Activated T-cell treated with anti-CD3 and anti-CD28 coated beads, Interleukin-2, amount 50 U/mL, for 72 hours (primary cell): Measurements from ENCODE around the gene RGS9. TPM values are rescaled to one million over a fixed set of nuclear protein-coding genes. Genes with fewer than 3 reads are reported as not detected.
"Not testable (repeated sequence)": the region's sequence is repeated elsewhere in the genome, so short reads cannot be mapped to it uniquely, and the experiment has no call there.

Source experiments
- ATAC-seq, 2 donors: fragments of 150-1000 bp; cut with Tn5 transposase; replicated peaks in 1 of 2; 2 replicates each; pipeline ENCODE4 v1.10.0; 2021; ENCODE audit warnings: moderate library complexity in 2 of 2, mild to moderate bottlenecking in 1 of 2
- DNase-seq, 2 donors: peaks; one replicate each; pipeline ENCODE4 v3.0.0; 2021 to 2022; ENCODE audit warnings: mixed read lengths in 1 of 2
- H3K27ac Mint-ChIP-seq: one replicate; pipeline ENCODE4 v1.8.0; 2022; ENCODE audit warnings: mild to moderate bottlenecking, moderate library complexity, mixed read lengths
- H3K27me3 Mint-ChIP-seq: one replicate; pipeline ENCODE4 v1.8.0; 2022; ENCODE audit warnings: low read depth, mixed read lengths
- H3K36me3 Mint-ChIP-seq, 2 donors: one replicate each; pipeline ENCODE4 v1.8.0; 2022; ENCODE audit warnings: mixed read lengths in 2 of 2, mild to moderate bottlenecking in 1 of 2; ENCODE audit not compliant: insufficient read depth in 2 of 2
- H3K4me1 Mint-ChIP-seq: one replicate; pipeline ENCODE4 v1.8.0; 2022; ENCODE audit warnings: low read depth, mixed read lengths
- H3K4me3 Mint-ChIP-seq, 2 donors: one replicate each; pipeline ENCODE4 v1.8.0; 2022; ENCODE audit warnings: mild to moderate bottlenecking in 2 of 2, mixed read lengths in 2 of 2, moderate library complexity in 2 of 2
- H3K9me3 Mint-ChIP-seq, 2 donors: one replicate each; pipeline ENCODE4 v1.8.0; 2022; ENCODE audit warnings: mixed read lengths in 2 of 2
- total RNA-seq, 2 donors: library from RNA; stranded (reverse); gene quantifications; one replicate each; pipeline ENCODE4 v1.2.3, GENCODE V29; 2022

RGS9 gene
- total RNA-seq, 2 donors from 2014 or later: 5.8 to 16.6 TPM

DNA sequence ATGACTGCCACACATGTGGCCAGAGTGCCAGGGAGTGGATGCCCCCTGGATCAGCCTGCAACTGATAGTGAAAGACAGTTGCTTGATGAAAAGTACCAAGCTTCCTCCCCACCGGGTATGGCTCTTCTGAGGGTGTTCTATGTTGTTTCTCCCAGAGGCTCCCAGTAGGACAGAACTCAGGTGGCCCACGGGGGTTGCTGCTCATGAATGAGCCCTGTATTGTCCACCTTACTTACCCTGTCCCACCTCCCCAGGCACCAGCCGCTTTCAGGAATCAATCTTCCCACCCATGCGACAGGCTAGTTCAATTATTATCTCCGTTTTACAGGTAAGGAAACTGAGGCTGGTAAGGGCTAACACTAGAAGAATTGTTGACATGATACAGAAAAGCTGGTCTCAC is 34.9 kb upstream of the RGS9 start:
- no peak for ATAC-seq
- Mint-ChIP-seq H3K27me3 (peaks cover 11% of the 10 kb centered on the region), H3K36me3 (no peaks in the 10 kb centered on the region), H3K4me1 (peaks cover 21% of the 10 kb centered on the region), H3K27ac (no peak overlapping the region), H3K4me3 (no peak overlapping the region), H3K9me3 (no peaks in the 10 kb centered on the region)
- no peak for DNase-seq

DNA sequence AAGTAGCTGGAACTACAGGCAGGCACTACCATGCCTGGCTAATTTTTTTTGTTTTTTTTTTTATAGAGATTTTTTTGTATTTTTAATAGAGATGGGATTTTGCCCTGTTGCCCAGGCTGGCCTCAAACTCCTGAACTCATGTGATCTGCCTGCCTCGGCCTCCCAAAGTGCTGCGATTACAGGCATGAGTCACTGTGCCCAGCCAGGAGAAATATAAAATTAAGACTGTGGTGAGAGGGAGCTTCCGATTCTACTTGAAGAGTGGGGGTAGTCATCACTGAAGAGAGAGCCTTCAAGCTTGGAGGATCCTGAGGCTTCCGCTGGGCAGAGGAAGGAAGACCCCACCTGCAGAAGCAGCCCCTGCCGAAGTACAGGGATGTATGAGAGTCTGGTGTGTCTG is 34.4 kb upstream of the RGS9 start:
- no peak for ATAC-seq
- peaks cover 21% of the 10 kb centered on the region for H3K4me1 Mint-ChIP-seq
- no peak for DNase-seq
- H3K4me3 Mint-ChIP-seq: no peak overlapping the region
- H3K9me3 Mint-ChIP-seq: no peaks in the 10 kb centered on the region
- peaks cover 11% of the 10 kb centered on the region for H3K27me3 Mint-ChIP-seq
- peak overlapping the region; percentile 6 for H3K27ac Mint-ChIP-seq
- no peaks in the 10 kb centered on the region for H3K36me3 Mint-ChIP-seq

DNA sequence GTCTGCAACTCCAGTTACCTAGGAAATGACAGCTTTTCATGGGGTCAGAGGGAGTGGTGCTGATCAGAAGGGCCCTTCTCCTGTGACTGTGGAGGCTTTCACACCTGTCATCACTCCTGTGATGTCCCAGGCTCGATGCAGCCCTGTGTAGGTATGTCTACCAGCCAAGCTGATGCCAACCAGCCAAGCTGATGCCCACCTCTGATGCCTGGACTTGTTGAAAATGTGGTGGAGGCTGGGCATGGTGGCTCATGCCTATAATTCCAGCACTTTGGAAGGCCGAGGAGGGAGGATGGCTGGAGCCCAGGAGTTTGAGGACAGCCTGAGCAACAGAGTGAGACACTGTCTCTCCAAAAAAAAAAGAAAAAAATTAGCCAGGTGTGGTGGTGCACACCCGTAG is 33.7 kb upstream of the RGS9 start:
- Mint-ChIP-seq H3K4me3 (no peak overlapping the region), H3K27me3 (peaks cover 11% of the 10 kb centered on the region), H3K4me1 (peaks cover 21% of the 10 kb centered on the region), H3K9me3 (no peaks in the 10 kb centered on the region), H3K36me3 (no peaks in the 10 kb centered on the region), H3K27ac (no peak overlapping the region)
- ATAC-seq: no peak
- DNase-seq: no peak

DNA sequence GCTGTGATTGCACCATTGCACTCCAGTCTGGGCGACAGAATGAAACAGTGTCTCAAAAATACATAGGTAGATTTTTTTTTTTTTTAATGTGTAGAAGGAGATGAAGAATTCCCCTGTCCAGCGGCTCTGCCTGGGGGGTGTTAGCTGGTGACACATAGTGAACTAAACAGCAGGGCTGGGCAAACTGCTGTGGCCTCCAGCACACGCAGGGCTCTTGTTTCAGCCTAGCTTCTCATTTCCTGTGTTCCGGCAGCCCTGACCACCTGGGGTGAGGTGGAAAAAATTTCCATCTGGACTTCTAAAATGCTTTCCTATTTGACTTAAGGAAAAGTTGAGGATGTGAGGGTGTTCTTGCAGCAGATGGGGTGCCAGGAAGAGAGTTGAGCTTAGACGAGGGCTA is 33.3 kb upstream of the RGS9 start:
- H3K27ac Mint-ChIP-seq: no peak overlapping the region
- H3K27me3 Mint-ChIP-seq: peaks cover 12% of the 10 kb centered on the region
- H3K4me1 Mint-ChIP-seq: peaks cover 21% of the 10 kb centered on the region
- no peaks in the 10 kb centered on the region for H3K9me3 Mint-ChIP-seq
- ATAC-seq: no peak
- DNase-seq: no peak
- H3K36me3 Mint-ChIP-seq: no peaks in the 10 kb centered on the region
- no peak overlapping the region for H3K4me3 Mint-ChIP-seq

DNA sequence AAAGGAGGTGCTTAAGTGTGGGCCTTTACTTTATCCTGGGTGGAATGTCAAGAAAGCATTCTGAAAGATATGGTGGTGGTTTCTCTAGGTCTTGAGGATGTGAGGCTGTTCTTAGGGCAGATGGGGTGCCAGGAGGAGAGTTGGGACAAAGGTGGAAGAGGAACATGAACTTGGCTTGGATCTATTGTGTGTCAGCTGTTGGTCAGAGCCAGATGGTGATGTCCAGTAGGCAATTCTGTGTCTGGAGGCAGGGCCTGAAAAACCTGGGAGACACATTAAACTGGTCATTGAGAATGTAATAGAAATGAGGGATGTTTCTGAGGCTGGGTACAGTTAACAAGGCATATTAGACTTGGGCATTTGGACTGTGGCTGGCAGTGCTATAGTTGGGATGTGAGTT is 32.6 kb upstream of the RGS9 start:
- Mint-ChIP-seq H3K36me3 (no peaks in the 10 kb centered on the region), H3K27me3 (peaks cover 19% of the 10 kb centered on the region), H3K4me1 (peaks cover 14% of the 10 kb centered on the region), H3K4me3 (no peak overlapping the region), H3K27ac (no peak overlapping the region), H3K9me3 (no peaks in the 10 kb centered on the region)
- no peak for DNase-seq
- no peak for ATAC-seq

DNA sequence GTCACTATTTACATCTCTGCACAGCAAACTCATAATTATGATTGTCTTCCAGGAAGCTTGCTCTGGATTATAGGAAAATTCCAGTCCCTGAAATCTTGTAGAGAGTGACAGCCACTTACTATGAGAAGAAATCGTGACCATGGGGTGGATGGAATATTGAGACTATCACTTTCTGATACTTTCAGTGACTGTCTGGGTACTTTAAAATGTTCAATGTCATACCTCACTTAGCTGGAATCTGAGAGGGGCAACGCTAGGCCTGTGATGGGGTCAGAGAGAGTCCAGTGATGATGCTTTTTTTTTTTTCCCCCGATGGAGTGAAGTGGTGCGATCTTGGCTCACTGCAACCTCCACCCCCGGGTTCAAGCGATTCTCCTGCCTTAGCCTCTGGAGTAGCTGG is 32.2 kb upstream of the RGS9 start:
- DNase-seq (no peak), ATAC-seq (no peak)
- H3K27me3 Mint-ChIP-seq: peaks cover 21% of the 10 kb centered on the region
- no peak overlapping the region for H3K4me3 Mint-ChIP-seq
- peaks cover 10% of the 10 kb centered on the region for H3K4me1 Mint-ChIP-seq
- H3K36me3 Mint-ChIP-seq: no peaks in the 10 kb centered on the region
- no peaks in the 10 kb centered on the region for H3K9me3 Mint-ChIP-seq
- H3K27ac Mint-ChIP-seq: no peak overlapping the region

DNA sequence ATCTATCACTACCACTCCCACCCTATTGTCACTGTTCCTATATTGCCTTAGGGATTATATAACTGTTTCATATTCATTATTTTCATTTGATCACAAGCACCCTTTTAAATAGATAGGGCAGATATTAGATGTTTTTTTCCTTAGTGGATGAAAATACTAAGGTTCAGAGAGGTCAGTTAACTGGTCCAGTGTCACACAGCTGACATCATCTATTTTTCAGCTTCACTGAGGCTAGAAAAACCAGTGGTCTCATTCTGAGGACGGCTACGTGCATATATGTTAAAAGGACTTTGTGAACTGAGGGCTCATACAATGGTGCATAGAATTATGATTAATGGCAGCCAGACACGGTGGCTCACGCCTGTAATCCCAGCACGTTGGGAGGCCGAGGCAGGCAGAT is 29.0 kb upstream of the RGS9 start:
- no peak overlapping the region for H3K4me3 Mint-ChIP-seq
- DNase-seq (no peak), ATAC-seq (no peak)
- no peak overlapping the region for H3K27ac Mint-ChIP-seq
- H3K4me1 Mint-ChIP-seq: no peaks in the 10 kb centered on the region
- H3K9me3 Mint-ChIP-seq: no peaks in the 10 kb centered on the region
- H3K36me3 Mint-ChIP-seq: no peaks in the 10 kb centered on the region
- H3K27me3 Mint-ChIP-seq: peaks cover 26% of the 10 kb centered on the region

DNA sequence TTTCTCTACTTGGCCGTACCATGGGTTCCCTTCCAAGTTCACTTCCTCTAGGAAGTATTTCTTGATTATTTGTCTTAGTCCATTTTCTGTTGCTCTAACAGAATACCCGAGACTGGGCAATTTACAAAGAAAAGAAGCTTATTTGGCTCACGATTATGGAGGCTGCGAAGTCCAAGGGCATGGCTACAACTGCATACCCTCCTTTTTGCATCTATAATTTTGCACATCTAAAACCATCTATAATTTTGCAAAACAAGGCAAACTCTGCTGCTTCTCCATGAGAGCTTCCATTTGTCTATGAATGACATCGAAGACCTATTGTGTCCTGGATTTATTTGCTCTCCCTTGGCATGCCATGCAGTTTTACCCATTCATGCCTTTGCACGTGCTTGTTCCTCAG is 27.6 kb upstream of the RGS9 start:
- no peak overlapping the region for H3K4me3 Mint-ChIP-seq
- H3K9me3 Mint-ChIP-seq: no peaks in the 10 kb centered on the region
- no peaks in the 10 kb centered on the region for H3K36me3 Mint-ChIP-seq
- DNase-seq (no peak), ATAC-seq (no peak)
- no peaks in the 10 kb centered on the region for H3K4me1 Mint-ChIP-seq
- no peak overlapping the region for H3K27ac Mint-ChIP-seq
- peaks cover 26% of the 10 kb centered on the region for H3K27me3 Mint-ChIP-seq

DNA sequence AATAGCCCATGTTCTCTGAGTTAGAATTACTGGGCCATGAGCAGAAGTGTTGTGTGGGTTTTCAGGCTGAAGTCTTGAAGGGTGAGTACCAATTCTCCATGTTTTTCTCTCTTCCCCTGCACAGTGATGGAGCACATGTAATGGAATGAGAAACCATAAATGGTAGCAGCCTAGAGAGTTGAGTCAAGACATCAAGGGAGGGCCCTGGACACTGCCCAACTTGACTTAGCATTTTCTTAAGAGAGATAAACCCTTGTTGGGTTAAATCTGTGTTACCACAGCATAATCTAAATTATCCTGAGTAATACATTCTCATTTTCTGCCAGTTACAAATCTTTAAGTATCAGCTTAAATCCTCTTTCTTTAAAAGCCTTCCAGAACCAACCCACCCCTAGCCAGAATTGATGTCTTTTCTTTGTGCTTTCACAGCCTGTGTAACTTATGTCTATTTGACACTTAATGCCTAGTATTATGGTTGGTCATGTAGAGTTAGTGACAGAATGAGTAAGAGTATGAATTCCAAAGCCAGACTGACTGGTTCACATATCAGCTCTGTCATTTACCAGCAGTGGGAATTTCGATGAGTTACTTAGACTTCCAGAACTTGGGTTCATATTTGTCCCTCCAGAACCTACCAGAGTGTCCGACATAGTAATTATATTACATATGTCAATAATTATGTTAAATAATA is 27.0 kb upstream of the RGS9 start:
- ATAC-seq (no peak), DNase-seq (no peak)
- Mint-ChIP-seq H3K4me3 (no peak overlapping the region), H3K4me1 (no peaks in the 10 kb centered on the region), H3K36me3 (no peaks in the 10 kb centered on the region), H3K9me3 (no peaks in the 10 kb centered on the region), H3K27ac (no peak overlapping the region), H3K27me3 (peaks cover 26% of the 10 kb centered on the region)

DNA sequence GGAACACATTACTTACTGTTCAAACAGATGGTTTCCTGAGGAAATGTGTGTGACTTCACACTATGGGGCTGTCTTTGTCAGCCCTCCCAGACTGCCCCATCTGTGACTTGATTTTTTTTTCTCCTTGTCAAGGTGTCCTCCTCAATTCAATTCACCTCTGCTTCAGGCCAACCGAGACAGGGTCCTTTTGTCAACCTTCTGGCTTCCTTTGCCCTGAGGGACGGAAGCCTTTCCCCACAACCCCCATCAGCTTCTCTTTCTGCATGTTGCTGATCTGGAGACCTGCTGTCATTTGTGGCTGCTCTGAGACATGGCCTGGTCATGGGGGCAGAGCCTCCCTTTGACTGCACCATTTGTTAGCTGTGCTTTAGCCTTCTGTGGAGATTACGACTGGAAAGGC is 21.3 kb upstream of the RGS9 start:
- no peaks in the 10 kb centered on the region for H3K4me1 Mint-ChIP-seq
- no peak overlapping the region for H3K27ac Mint-ChIP-seq
- H3K27me3 Mint-ChIP-seq: peaks cover 20% of the 10 kb centered on the region
- peaks cover 0 to 2% of the 10 kb centered on the region in 2 donors for H3K36me3 Mint-ChIP-seq
- ATAC-seq: peak in 1 of 2 donors; percentile 33
- DNase-seq: no peak
- no peak overlapping the region for H3K4me3 Mint-ChIP-seq
- H3K9me3 Mint-ChIP-seq: no peaks in the 10 kb centered on the region

DNA sequence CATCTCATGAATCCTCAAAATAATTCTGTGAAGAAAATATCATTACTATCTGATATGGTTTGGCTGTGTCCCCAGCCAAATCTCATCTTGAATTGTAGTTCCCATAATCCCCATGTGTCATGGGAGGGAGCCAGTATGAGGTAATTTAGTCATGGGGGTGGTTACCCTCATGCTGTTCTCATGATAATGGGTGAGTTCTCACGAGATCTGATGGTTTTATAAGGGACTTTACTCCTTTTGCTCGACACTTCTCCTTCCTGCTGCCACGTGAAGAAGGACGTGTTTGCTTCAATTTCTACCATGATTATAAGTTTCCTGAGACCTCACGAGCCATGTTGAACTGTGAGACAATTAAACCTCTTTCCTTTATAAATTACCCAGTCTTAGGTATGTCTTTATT is 20.7 kb upstream of the RGS9 start:
- not testable (repeated sequence) for DNase-seq, H3K27ac Mint-ChIP-seq, ATAC-seq, H3K36me3 Mint-ChIP-seq, H3K9me3 Mint-ChIP-seq, H3K4me1 Mint-ChIP-seq, H3K4me3 Mint-ChIP-seq
- H3K27me3 Mint-ChIP-seq: peaks cover 15% of the 10 kb centered on the region

DNA sequence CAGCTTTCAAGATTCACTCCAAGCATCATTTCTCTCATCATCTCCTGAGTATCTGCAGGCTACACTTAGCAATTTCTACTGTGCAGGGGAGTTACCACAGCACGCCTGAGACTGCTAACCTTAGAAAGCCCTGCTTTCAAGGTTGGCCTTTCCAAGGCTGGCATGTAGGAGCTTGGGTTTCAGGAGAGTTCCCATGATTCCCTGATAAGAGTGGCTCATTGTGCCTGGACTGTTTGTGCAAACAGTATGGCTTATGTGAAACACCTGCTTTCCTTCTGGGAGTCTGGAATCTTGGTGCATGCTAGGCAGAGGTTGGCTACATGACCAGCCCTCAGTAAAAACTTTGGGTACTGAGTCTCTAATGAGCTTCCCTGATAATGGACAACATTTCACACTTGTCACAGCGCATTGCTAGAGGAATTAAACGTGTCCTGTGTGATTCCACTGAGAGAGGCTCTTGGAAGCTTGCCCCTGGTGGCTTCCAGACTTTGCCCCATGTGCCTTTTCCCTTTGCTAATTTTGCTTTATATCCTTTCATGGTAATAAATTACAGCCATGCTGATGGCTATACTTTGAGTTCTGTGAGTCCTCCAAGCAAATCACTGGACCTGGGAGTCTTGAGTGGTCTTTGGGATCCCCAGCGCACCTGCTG is 19.7 kb upstream of the RGS9 start:
- H3K27me3 Mint-ChIP-seq: peaks cover 15% of the 10 kb centered on the region
- peaks cover 0 to 2% of the 10 kb centered on the region in 2 donors for H3K36me3 Mint-ChIP-seq
- ATAC-seq: no peak
- no peak for DNase-seq
- peaks cover 15% of the 10 kb centered on the region for H3K4me1 Mint-ChIP-seq
- H3K9me3 Mint-ChIP-seq: no peaks in the 10 kb centered on the region
- H3K4me3 Mint-ChIP-seq: no peak overlapping the region
- no peak overlapping the region for H3K27ac Mint-ChIP-seq

DNA sequence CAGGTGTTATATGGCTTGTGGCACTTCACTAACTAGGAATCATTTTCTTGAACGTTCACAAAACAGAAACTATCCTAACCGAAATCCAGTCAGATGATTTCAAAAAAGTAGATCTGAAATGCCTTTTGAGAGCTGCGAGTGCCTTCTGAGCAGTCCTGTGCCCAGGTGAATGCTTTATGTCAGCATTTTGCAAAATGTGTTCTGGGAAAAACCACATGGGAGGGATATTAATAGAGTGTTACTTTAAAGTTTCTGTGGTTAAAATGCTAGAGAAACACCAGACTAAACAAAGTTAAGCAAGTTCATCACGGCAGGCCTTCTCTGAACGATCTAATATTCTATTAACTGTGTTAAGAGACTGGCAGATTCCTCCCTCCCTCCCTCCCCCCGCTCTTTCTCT is 15.8 kb upstream of the RGS9 start:
- peak overlapping the region; percentile 97 for H3K27ac Mint-ChIP-seq
- H3K4me1 Mint-ChIP-seq: peaks cover 27% of the 10 kb centered on the region
- peak; percentile 21 to 36 for ATAC-seq
- H3K36me3 Mint-ChIP-seq: peaks cover 0 to 2% of the 10 kb centered on the region in 2 donors
- DNase-seq: no peak
- no peaks in the 10 kb centered on the region for H3K9me3 Mint-ChIP-seq
- peak overlapping the region; percentile 78 to 93 for H3K4me3 Mint-ChIP-seq
- H3K27me3 Mint-ChIP-seq: peaks cover 15% of the 10 kb centered on the region
